DMS153 treated with DMSO at 0.1 percent for 48 hours (cell line): ENCODE measurements around the gene TGFB1.
"Not testable (repeated sequence)": the region's sequence is repeated elsewhere in the genome, so short reads cannot be mapped to it uniquely, and the experiment has no call there.

ENCODE experiments used
- DNase-seq: peaks from one replicate; lab custom pipeline; 2025; ENCODE audit not compliant: unreplicated experiment; lab: John Stamatoyannopoulos, UW

Gene TGFB1

DNA sequence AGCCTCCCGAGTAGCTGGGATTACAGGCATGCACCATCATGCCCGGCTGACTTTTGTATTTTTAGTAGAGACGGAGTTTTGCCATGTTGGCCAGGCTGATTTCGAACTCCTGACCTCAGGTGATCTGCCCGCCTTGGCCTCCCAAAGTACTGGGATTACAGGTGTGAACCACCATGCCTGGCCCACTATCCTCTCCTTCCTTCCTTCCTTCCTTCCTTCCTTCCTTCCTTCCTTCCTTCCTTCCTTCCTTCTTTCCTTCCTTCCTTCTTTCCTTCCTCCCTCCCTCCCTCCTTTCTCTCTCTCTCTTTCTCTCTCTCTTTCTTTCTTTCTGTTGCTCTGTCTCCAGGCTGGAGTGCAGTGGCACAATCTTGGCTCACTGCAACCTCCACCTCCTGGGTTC is 17.4 kb upstream of the TGFB1 start:
- not testable (repeated sequence) for DNase-seq

- no peak for DNase-seq
Measured at GRCh38 chr19:41369769-41370168, 16.0 kb upstream of the TGFB1 start.

- DNase-seq = no peak
Measured at GRCh38 chr19:41367848-41368301, 14.2 kb upstream of the TGFB1 start.

DNA sequence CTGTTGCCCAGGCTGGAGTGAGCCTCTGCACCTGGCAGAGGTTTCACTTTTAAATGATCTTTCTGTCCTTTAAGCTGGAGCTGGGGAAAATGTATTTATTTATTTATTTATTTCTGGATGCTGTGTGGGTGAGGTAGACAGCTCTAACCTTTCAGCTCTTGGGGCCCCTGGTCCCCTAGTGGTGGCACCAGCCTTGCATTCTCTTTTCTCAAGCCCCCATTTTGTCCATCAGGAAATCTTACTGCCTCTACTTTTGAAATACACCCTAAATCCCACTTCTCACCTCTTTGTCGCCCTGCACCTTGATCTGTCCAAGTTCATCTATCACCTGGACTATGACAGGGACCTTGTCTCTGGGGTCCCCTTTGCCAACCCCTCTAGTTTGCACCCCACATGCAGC is 12.4 kb upstream of the TGFB1 start:
- no peak for DNase-seq

DNA sequence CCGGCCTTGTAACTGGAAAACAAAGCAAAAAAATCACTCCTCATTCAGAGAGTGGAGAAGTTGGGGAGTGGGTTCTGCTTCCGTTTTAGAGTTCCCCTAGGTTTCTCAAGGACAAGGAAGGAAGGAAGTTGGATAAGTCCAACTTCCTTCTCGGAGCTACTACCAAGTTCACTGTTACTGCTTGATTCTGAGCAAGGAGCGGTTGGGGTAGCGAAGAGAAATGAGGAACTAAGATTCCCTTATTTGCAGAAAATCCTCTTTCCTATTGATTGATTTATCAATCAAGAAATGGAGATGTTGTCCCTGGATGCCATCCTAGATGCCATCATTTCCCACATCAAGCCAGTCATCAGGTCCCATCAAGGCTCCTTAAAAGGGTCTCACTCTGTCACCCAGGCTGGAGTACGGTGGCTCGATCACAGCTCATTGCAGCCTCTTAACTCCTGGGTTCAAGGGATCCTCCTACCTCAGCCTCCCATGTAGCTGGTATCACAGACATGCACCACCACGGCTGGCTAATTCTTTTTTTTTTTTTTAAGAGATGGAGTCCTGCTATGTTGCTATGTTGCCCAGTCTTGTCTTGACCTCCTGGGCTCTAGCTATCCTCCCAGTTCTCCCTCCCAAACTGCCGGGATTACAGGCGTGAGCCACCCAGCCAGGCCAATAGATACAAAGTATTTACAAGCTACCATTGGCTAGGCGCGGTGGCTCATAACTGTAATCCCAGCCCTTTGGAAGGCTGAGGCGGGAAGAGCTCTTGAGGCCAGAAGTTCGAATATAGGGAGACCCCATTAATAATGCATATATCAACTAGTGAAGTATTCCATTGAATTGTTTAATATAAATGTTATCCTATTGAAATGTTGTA is 11.0 kb upstream of the TGFB1 start:
- DNase-seq = no peak

DNA sequence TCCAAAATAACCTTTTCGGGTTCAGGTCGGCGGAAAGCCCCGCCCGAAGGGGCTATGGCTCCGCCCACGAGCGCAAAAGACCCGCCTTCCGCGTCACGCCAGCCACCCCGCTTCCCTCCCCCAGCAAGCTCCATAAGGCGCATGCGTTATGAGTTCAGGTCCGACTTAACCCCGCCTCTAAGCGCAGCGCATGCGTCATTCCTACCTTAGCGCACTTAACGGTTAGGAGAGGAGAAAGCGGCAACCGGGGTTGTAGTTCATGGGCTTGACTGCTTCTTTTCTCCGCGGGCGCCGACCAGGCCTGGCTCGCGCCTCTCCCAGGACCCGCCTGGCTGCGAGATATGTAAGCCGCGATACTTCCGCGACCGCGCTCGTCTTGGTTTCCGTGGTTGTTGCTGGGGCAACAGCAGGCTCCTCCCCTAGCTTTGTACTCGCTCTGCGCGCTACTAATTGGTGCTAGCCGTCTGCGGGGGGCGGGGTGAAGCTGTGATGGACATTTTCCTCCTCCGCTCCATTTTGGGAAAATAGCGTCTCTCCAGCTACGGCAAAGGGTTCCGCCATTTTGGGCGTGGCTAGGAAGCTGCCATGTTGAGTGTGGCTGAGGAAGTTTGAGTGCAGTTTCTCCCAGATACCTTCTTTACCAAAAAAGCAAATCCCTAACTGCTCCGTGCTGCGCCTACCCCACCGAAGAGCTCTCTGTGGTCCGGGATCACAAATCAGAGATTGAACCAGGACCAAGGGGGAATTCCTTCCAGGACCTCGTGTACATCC is 10.2 kb upstream of the TGFB1 start, which contains the start of gene B9D2:
Gene B9D2 (minus strand): TSS at position 397 of the 771 bp plus-strand sequence. CDS start 630 bp downstream, outside the sequence.
- peak; percentile 97 for DNase-seq

DNA sequence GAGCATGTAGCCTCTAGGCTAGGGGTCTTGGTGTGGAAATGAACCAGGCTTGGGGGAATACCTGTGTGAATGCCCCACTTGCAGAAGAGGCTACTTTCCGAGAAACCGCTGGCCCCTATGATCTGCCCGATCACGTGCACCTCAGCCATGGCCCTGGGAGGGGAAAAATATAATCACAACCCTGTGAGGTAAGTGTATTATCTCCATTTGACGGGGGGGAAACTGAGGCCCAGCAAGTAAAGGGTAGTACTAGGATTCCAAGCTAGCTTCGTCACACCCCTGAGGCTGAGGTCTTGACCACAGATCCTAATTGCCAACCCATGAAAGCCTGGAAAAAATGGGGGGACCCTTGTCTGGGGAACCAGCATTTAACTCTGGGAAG is 9.6 kb upstream of the TGFB1 start:
- DNase-seq = no peak

- DNase-seq = no peak
Measured at GRCh38 chr19:41362143-41362847, 8.6 kb upstream of the TGFB1 start.

DNA sequence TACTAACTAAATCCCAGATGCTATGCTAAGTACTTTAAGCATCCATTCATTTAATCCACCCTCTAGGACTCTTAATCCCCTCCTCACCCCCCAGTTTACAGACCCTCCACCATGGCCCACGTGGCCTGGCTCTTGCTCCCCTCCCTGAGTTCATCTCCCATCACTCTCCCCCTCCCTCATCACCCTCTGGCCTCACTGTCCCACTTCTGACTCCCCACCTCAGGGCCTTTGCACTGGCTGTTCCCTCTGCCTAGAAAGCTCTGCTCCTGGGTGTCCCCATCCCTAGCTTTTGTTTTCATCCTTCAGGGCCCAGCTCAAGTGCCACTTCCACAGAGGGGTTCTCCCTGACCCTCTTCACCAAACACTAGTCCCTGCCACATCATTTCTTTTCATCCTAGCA is 6.0 kb upstream of the TGFB1 start:
- DNase-seq = no peak

DNA sequence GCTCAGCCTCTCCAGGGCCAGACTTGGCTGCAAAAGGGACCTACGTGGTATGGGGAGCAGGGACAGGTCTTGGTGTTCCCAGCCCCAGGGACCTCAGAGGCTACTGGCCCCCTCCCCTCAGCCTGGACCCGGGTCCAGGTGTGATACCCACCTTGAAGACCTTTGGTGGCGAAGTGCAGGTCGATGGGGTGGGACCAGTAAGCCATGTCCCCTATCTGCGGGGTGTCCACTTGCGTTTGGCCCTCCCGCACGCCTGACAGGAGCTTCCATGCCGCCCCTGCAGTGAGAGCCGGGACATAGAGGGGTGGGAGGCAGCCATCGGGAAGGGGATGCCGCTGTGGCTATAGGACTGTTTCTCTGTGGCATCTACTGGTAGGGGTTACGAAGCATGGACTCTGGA is 4.0 kb upstream of the TGFB1 start:
- DNase-seq = no peak

- DNase-seq = no peak
Measured at GRCh38 chr19:41356984-41357739, 3.4 kb upstream of the TGFB1 start.

DNA sequence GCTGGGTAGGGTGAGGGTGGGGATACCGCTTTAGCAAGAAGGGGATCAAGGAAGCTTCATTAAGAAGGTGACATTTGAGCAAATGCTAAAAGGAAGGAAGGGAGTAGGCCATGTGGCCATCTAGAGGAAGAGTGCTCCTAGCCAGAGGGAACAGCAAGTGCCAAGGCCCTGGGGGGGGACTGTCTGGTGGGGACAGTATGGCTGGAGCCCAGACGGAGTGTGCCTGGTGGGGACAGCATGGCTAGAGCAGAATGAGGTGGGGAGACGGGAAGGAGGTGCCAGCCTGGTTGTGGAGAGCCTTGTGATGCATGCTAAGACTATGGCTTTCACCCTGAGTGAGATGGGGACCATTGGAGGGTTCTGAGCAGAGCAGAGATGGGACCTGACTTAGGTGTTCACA is 2.1 kb upstream of the TGFB1 start:
- DNase-seq = no peak

DNA sequence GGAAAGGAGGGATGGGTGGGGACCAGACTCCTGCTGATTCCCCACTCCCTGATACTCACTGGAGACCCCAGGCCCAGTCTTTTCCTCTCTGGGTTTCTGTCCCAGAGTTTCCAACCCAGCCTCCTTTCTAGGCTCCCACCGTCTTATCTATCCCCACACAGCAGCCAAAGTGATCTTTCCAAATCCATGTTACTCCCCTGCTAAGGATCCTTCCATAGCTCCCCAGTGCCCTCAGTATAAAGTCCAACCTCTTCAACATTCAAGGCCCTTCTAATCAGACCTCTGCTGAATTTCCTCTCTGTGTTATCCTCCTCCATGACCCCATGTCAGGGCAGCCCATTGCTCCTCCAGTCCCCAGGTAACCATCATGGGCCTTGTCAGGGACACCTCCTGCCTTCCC is 1.3 kb upstream of the TGFB1 start:
- no peak for DNase-seq

- no peak for DNase-seq
Measured at GRCh38 chr19:41354343-41354953, 726 bp upstream of the TGFB1 start.

- DNase-seq = no peak
Measured at GRCh38 chr19:41352609-41353465, 885 bp downstream of the TGFB1 start.

DNA sequence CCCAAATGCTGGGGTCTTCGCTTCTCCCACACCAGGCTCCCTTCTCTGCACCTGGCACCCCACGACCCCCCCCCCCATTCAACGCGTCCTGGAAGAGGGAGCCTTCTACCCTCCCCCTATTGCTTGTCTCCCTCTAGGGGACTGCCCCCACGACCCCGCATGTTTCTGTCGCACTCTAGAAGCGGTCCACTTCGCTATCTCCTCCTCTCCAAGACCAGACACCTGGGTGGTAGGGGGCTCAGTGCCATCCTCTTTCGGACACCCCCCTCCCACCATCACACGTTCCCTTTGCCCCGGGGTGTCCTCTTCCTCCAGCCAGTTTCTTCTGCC is 1.5 kb downstream of the TGFB1 start:
- DNase-seq = no peak

DNA sequence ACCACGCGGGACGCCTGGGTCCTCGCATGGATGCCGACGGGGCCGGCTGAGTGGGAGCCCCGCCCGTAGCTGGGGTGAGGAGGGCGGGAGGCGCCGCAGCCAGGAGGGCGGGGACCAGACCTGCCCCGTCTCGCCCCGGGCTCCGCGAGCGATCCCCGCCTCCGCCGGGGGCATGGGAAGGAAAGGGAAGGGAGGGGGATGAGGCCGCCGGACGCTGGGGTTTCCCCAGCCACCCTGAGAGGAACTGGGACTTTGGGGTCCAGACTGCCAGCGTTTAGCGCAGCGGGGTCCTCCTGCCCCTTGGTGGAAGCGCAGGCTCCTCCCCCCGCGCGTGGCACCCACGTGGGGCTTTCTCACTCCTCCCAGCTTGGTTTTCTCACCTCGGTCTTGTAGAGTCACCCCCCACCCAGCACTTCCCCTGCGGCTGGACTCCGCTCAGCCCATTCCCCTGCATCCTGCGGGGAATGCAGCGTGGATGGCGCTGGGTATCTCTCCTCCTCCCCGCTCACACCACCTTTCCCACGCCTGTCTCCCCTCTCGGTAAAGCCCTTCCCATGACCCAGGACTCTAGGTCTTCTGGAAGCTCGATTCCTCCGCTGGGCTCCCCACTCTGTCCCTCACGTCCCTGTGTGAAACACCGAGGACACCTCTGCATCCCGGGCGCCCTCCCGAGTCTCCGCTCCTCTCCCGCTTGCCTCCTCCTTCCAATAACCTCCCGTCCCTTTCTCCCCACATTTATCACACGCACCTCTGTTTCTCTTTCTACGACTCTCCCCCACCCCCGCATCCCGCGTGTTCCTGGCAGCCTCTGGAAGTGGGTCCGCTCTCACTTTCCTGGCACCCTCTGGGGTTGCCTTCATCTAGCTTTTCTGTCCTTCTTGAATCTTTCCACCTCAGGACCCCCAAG is 2.1 kb downstream of the TGFB1 start:
- no peak for DNase-seq

- DNase-seq = no peak
Measured at GRCh38 chr19:41350735-41351338, 2.9 kb downstream of the TGFB1 start.
